HT1080 (cell line): ENCODE results near the gene ACER1. TPM values are rescaled to one million over a fixed set of nuclear protein-coding genes. Genes with fewer than 3 reads are reported as not detected.
"Not testable (repeated sequence)": the region's sequence is repeated elsewhere in the genome, so short reads cannot be mapped to it uniquely, and the experiment has no call there.

ENCODE experiments used
- DNase-seq: peaks from one replicate; pipeline ENCODE4 v3.0.0-alpha.2; 2015; ENCODE audit warnings: low read depth
- polyA plus RNA-seq, 2 experiments: library from polyadenylated mRNA; depleted of rRNA; stranded (reverse); fragments of >200 nt; gene quantifications; 2 replicates each; pipeline ENCODE4 v1.2.3, GENCODE V29; 2015
- total RNA-seq: library from RNA; depleted of rRNA; stranded (reverse); fragments of >200 nt; shearing (Covaris generic); gene quantifications from 2 replicates; pipeline ENCODE4 v1.2.3, GENCODE V29; 2014; rRNA removed

The ACER1 gene, protein sequence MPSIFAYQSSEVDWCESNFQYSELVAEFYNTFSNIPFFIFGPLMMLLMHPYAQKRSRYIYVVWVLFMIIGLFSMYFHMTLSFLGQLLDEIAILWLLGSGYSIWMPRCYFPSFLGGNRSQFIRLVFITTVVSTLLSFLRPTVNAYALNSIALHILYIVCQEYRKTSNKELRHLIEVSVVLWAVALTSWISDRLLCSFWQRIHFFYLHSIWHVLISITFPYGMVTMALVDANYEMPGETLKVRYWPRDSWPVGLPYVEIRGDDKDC
- not detected in 2 replicates for total RNA-seq
- polyA plus RNA-seq (2015; cell fraction: cytosol; rRNA removed) = not detected in 2 replicates
- polyA plus RNA-seq (2015; cell fraction: nucleus; rRNA removed) = not detected in 2 replicates

GRCh38 chr19:6333439-6333838 lies at the start of gene ACER1:
ACER1 (minus strand) TSS chr19:6333612; CDS start chr19:6333551, 61 bp downstream.
- DNase-seq = no peak

GRCh38 chr19:6383188-6383587 lies 49.8 kb upstream of the ACER1 start:
- DNase-seq = no peak

DNA sequence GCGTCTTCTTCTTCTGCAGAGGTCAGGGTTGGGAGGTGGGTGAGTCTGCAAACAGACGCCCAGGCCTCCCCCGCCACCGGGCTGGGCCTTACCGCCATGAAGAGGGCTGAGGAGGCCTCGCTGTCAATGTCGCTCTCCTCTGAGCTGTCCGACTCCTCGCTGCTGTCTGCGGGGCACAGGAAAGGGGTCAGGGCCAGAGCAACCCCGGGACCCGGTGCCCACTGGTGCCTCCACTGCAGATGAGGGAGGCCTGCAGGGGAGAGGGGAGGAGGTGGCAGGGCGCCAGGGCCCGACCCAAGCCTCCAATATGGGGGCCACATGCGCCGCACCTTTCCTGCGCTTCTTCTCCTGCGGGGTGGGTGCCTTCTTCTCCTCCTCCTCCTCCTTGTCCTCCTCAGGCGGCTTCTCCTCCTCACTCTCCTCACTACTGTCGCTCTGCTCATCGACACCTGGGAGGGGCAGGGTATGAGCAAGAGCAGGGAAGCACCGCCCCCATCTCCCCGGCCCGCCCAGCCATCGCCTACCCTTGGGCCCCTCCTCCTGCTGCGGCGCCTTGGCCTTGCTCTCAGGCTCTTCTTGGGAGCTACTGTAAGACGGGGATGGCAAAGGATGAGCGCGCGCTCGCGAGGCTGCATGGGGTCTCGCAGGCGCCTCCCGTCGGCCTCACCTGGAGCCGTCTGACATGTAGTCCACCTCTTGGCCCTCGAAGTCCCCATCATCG lies 47.8 kb upstream of the ACER1 start:
- DNase-seq = no peak

DNA sequence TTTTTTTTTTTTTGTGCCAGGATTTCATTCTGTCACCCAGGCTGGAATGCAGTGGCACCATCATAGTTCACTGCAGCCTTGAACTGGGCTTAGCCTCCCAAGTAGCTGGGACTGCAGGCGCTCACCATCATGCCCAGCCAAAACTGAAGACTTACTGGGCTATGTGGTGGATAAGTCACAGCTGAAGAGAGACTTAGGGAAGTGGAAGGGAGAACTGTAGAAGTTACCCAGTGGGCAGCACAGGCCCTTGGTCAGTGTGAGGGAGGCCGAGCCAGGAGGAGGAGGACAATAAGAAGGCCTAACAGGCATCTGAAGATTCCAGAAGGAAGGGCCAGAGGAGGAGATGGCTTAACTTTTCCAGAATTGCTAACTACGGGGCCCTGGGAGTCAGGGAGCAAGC lies 46.3 kb upstream of the ACER1 start:
- DNase-seq = no peak

DNA sequence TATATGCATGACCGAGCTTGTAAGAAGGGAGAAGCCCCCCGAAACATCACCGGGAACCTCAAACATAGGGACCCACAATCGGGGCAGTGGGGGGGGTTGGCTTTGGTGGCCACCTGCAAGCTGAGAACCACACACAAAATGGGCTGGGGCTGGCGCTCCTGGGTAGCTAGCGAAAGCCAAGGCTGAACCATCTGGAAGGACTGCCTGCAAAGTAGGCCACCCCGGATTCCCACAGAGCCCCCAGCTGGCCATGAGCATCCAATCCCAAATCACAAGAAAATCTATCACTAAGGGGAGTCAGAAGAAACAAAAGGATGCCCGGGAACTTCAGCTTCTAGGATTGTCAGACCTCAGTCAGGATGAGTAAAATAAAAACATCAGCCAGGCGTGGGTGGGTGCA lies 45.1 kb upstream of the ACER1 start:
- no peak for DNase-seq

DNA sequence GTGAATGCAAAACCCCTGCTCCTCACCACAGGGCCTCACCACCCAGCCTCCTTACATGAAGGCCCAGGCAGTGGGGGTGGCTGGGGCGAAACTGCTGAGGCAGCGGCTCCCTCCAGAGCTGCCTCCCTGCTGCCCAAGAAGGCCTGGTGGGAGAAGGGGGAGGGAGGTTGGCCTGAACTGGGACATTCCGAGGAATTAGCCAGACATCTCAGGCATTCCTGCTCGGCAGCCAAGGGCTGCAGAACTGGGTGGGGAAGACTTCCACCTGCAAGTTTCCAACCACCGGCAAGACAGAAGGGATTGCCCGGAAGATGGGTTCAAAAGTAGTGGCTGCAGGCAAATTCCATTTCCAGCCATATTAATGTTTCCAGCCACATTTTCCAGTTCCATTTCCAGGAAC lies 44.6 kb upstream of the ACER1 start:
- no peak for DNase-seq

GRCh38 chr19:6376512-6377190 lies 43.2 kb upstream of the ACER1 start:
- no peak for DNase-seq

- no peak for DNase-seq
These were observed 42.1 kb upstream of the ACER1 start, which contains the start of gene PSPN for GRCh38 chr19:6375411-6376010. PSPN (minus strand) TSS chr19:6375933; CDS start chr19:6375849, 84 bp downstream.

DNA sequence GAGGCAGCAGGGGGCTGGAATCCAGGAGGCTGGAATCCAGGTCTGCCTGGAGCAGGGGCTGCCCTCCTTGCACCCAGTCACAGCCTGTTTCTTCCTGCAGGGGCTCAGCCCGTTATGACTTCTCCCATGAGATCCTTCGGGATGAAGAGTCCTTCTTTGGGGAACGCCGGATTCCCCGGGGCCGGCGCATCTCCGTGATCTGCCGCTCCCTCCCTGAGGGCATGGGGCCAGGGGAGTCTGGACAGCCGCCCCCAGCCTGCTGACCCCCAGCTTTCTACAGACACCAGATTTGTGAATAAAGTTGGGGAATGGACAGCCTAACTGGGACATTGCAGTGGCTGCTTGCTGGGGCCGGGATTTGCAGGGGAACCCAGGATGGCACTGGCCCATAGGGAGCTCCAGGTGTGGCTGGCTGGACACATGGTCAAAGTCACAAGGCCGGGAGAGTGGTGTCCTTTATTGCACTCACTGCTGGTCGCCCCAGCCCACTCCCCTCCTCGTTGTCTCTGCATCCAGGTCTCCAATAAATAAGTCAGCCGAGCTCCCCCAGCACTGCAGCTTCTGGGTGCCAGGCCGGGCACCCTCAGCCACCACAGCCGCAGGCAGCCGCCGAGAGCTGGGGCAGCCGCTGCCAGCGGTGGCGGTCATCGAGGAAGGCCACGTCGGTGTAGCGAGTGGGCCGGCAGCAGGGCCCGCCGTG lies 41.4 kb upstream of the ACER1 start:
- no peak for DNase-seq

DNA sequence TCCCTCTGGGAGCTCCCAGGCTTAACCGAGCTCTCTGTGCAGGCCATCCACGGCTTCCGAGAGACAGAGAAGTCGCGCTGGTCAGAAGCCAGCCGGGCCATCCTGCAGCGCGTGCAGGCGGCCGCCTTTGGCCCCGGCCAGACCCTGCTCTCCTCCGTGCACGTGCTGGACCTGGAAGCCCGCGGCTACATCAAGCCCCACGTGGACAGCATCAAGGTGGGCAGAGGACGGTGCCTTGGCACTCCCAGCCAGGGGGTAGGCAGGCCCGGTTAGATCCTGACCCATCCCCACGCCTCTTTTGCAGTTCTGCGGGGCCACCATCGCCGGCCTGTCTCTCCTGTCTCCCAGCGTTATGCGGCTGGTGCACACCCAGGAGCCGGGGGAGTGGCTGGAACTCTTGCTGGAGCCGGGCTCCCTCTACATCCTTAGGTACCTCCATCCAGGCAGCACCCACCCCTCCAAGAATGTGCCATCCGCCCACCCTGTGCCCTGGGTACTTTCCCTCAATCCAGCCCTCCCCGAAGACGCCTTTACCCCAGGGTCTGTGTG lies 40.8 kb upstream of the ACER1 start:
- DNase-seq = no peak

DNA sequence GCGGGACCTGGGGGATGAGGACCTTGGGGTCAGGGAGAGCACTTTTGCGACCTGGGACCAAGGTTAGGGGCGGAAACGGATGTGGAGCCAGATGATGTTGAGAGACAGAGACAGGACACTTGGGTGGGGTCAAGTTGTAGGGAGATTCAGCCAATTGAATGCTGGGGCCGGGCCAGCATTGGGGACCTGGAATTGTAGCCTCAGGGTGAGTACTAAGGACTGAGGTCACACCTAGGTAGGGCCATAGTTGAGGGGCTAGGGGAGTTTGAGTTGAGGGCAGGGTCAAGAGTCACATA lies 40.3 kb upstream of the ACER1 start:
- no peak for DNase-seq

GRCh38 chr19:6373096-6373812 lies 39.8 kb upstream of the ACER1 start:
- peak; percentile 84 for DNase-seq

GRCh38 chr19:6372594-6373095 lies 39.2 kb upstream of the ACER1 start, which contains the start of gene ALKBH7:
ALKBH7 (plus strand) TSS chr19:6372794; CDS start chr19:6372821, 27 bp downstream.
- peak; percentile 98 for DNase-seq

DNA sequence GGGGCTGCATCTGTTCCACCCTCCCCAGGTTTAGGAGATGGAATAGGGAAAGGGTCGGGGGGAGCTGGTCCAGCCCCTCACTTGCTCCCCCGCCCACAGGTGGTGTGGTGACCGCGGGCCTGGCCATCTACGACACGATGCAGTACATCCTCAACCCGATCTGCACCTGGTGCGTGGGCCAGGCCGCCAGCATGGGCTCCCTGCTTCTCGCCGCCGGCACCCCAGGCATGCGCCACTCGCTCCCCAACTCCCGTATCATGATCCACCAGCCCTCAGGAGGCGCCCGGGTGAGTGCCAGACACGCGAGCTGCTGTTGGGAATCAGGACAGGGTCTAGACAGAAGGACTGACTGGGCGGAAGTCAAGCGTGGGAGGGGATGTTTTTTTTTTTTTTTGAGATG lies 30.9 kb upstream of the ACER1 start:
- no peak for DNase-seq

DNA sequence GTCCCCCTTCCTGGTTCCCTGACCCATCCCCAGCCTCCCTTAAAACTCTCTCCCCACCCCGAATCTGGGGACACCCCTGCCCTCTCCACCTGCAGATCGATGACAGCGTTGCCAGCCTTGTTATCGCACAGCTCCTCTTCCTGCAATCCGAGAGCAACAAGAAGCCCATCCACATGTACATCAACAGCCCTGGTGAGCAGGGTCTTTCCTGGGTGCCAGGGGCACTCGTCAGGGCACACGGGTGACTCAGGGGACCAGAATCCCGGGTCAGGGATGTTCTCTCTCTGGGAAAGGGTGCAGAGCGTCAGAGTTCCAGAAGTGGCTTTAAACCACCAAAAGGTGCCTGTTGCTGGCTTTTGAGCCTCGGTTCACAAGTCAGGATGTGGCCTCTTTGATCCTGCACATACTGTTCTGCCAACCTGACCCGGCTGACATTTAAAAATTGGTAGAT lies 29.0 kb upstream of the ACER1 start:
- DNase-seq = no peak

- DNase-seq = no peak
These were observed 28.6 kb upstream of the ACER1 start for GRCh38 chr19:6362027-6362350.

DNA sequence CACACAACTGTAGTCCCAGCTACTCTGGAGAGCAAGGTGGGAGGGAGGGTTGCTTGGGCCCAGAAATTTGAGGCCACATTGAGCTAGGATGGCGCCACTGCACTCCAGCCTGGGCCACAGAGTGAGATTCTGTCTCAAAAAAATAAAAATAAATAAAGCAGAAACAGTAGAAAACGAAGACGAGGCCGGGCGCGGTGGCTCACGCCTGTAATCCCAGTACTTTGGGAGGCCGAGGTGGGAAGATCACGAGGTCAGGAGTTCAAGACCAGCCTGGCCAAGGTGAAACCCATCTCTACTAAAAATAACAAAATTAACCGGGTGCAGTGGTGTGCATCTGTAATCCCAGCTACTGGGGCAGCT lies 27.4 kb upstream of the ACER1 start:
- not testable (repeated sequence) for DNase-seq

- not testable (repeated sequence) for DNase-seq
These were observed 27.0 kb upstream of the ACER1 start for GRCh38 chr19:6360445-6360844.

DNA sequence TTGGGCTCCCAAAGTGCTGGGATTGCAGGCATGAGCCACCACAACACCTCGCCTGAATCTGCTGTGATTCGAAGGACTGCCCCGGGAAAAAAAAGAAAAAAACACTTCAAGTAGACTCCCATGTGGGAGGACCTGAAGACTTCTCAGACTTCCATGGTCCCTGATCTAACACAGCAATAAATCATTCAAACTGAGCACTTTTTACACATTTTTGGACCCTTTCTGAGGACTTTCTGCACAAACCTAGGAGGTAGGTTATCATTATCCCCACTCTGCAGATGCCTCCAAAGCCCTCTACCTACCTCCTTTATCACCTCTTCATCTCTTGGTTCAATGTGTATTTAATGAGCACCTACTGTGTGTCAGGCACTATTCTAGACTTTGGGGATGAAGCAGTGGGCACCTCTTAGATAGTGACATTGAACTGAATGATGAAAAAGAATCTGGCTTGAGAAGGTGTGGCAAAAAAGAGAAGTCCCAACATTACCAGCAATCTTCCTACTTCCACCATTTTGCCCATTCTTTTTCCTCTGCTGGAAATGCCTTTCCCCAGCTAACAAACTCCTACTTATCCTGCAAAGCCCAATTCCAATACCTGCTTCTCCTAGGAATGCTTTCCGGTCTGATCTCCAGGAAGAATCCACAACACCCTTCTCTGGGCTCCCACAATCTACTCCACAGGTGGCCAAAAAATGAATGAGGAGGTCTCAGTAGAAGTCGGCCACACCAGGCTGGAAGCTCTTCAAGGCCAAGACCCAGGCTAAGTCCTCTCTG lies 26.3 kb upstream of the ACER1 start:
- no peak for DNase-seq
